HL-60 (cell line): ENCODE results near the gene NCBP2L.

Experiments
- CTCF ChIP-seq: IDR thresholded peaks from one replicate; pipeline ENCODE4 v1.5.1; 2011; ENCODE audit warnings: low read length, control low read depth, inconsistent platforms; ENCODE audit not compliant: insufficient read depth
- GABPA ChIP-seq: IDR thresholded peaks from 2 replicates; pipeline ENCODE4 v1.6.1; 2012; ENCODE audit warnings: low read depth
- POLR2AphosphoS5 ChIP-seq: IDR thresholded peaks from 2 replicates; pipeline ENCODE4 v1.6.1; 2012; ENCODE audit warnings: low read depth
- REST ChIP-seq: IDR thresholded peaks from 2 replicates; pipeline ENCODE4 v1.6.1; 2012; ENCODE audit warnings: low read depth; ENCODE audit not compliant: insufficient replicate concordance
- SPI1 ChIP-seq: IDR thresholded peaks from 2 replicates; pipeline ENCODE4 v1.6.1; 2012; ENCODE audit warnings: low read depth, mild to moderate bottlenecking, borderline replicate concordance

GRCh38 chrX:107826238-107827029 is 48.9 kb downstream of the NCBP2L start:
- TF ChIP-seq CTCF (no peak), POLR2AphosphoS5 (no peak), REST (no peak), GABPA (no peak), SPI1 (no peak)
